Measurements from ENCODE around the gene EVI5.

The EVI5 gene

DNA sequence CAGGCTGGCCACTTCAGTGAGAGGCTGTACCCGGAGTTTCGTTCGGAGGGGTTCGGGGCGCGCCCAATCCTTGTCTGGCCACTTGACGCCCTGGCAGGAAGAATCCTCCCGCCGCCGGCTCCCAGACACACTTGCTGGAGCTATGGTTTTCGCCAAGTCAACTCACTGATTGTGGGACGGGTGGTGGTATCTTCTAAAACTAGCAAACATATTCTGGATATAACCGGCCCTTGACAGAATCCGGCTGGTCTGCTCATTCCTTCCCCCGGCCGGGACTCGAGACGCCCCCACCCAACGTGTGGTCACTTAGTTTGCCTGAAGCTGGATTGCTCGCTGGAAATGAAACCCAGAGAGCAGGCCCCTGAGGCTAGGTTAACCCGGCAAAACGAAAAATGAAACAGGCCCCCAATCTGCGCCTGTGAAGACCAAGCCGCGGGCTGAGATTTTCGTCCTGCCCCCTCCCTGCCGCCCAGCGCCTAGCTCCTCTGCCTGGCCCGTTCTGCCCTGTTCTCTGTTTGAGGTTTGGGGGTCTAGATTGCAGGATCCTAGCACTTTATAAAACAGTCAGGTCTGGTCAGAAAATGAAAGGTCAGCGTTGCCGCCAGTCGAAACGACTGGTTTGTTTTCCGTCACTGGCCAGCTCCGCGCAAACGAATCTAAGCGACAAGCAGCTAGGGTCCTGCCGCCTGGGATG is 302.8 kb downstream of the EVI5 start:
- no peak for DNase-seq

- no peak for DNase-seq
Measured at GRCh38 chr1:92481599-92481925, 303.3 kb downstream of the EVI5 start.

- no peak for DNase-seq
Measured at GRCh38 chr1:92480813-92481598, 303.9 kb downstream of the EVI5 start.

DNA sequence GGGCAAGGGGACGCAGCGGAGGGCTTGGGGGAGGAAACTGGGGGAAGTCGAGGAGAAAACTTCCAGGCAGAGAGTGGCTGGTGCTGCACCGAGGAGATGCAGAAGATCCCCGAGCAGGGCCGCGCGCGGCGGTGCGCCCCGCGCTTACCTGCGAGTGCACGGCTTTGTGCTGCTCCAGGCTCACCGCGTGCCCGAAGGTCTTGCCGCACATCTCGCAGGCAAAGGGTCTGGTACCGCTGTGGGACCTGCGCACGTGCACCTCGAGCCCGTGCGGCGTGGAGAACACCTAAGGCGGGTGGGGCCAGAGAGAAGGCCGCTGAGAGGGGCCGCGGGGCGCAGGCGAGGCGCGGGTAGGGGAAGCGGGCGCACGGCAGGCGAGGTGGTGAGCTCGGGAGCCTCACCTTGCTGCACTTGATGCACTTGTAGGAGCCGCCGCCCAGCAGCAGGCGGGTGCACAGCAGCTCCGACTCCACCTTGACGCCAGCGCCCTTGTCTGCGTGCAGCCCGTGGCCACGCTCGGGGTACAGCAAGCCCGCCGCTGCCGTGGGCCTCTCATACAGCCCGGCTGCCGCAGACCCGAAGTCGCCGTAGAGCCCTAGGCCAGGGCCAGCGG is 304.6 kb downstream of the EVI5 start:
- DNase-seq, result no peak

DNA sequence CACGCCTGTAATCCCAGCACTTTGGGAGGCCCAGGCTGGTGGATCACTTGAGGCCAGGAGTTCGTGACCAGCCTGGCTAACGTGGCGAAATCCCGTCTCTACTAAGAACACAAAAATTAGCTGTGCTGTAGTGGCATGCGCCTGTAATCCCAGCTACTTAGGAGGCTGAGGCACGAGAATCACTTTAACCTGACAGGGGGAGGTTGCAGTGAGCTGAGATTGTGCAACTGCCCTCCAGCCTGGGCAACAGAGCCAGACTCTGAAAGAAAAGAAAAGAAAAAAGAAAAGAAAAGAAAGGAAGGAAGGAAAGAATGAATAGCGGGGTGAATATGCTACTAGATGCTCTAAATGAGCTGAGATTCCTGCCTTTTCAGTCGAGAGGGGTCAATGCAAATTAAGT is 305.3 kb downstream of the EVI5 start:
- no peak for DNase-seq

DNA sequence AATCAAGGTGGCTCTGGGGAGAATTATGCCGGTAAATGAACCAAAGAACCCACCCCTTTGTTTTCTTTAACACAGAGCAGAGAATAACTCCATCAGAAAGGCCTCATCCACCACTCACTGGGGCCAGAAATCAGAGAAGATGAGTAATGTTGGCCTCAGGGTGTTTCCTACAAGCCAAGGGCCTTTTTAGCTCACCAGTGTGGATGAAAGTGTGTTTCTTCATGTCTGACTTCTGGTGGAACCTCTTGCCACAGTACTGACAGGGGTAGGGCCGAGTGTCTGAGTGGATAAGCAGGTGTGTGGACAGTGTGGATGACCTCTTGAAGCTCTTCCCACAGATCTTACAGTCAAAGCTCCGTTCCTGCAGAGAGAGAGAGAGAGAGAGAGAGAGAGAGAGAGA is 306.5 kb downstream of the EVI5 start:
- no peak for DNase-seq

- peak; percentile 41 for DNase-seq
Measured at GRCh38 chr1:92476071-92476631, 308.8 kb downstream of the EVI5 start.

- DNase-seq, result no peak
Measured at GRCh38 chr1:92475029-92475428, 309.9 kb downstream of the EVI5 start.

DNA sequence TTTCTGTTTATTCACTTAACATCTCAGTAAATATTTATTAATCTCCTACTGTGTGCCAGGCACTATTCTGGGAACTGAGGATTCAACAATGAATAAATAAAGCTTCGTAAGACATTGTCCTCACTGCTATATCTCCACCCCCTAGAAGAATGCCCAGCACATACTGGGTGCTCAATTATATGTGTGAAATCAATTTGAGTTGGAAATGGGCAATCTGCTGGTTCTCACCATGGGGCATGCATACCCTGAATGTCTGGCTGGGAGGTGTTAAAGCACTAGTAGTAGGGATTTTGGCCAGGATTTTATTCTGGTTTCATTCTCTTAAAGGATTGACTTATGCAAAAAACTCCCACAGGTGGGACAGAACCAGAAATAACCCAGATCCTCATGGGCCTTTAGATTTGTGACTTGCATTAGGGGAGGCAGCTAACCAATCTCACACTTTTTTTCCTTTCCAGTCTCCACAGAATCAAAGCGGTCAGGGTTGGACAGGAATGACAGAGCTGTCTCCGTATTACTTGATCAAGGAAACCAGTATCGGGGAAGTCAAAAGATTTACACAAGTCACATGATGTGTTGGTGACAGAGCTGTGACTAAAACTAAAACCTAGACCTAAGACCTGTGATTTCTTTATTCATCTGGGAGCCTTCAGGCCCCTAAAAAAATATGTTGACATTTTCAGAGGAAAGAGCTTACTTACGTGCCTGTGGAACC is 311.0 kb downstream of the EVI5 start:
- DNase-seq, result no peak

DNA sequence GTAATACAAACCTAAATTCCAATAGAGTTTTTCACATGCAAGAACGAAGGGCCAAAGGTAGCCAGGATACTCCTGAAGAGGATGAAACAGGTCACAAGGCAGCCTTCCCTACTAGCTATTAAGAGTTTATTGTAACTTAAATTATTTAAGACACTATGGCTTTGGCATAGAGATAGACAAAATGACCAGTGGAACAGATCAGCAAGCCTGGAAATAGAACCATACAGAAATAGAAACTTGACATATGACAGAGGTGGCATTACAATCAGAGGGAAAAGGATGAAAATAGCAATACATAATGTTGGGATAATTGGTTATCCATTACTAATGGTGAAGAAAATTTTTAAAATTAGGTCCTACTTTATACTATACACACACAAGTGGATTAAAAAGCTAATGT is 314.7 kb downstream of the EVI5 start:
- DNase-seq, result no peak

- DNase-seq, result no peak
Measured at GRCh38 chr1:92466683-92467352, 318.1 kb downstream of the EVI5 start.

- no peak for DNase-seq
Measured at GRCh38 chr1:92465256-92465647, 319.7 kb downstream of the EVI5 start.

GRCh38 chr1:92464588-92465255 is 320.2 kb downstream of the EVI5 start:
- DNase-seq, result no peak

GRCh38 chr1:92461364-92462097 is 323.4 kb downstream of the EVI5 start:
- no peak for DNase-seq

DNA sequence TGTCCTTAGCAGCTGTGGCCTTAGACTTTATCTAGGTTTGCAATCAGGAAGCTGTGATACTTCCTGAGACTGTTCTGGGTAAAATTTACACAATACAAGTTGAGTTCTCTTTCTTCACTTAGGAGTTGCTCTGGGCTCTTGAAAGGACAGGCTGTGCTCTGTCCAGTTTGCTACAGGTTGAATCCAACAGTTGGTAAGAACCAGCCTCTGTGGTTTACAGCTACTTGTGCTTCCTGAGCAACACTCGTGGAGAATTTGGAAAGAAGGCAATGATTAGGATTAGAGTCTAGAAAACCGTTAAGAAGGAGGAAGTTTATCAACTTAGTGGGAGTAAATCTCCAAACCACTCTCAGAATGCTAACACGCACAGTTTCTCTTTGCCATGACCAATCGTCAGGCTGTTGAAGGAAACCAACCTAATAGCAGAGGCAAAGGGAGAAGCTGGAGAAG is 325.0 kb downstream of the EVI5 start:
- no peak for DNase-seq

Data from NCI-H2171 (cell line).